ENCODE measurements around the gene FGFR2. TPM values are rescaled to one million over a fixed set of nuclear protein-coding genes. Genes with fewer than 3 reads are reported as not detected.

The FGFR2 gene
- total and polyA plus RNA-seq, 9 of the 15 experiments (the other 6 are each of a cell fraction or from before 2014, with no cell fraction given) = 0.20 TPM; not detected in 8

- WGBS (ENCODE audit: insufficient coverage, low coverage, missing lambda C conversion rate) = 0% methylated on average over 6 of the region's 7 CpGs
These were observed 58.5 kb downstream of the FGFR2 start for GRCh38 chr10:121539786-121540185.

More at GRCh38 chr10:121539786-121540185, 58.5 kb downstream of the FGFR2 start:
- intact Hi-C loops (cut with micrococcal nuclease) = no loop called here
- H3K4me1 ChIP-seq (replicated peaks in 1 of 2; ENCODE audit: control insufficient read depth in 2 of 2, insufficient read depth in 2 of 2, low read length in 2 of 2) = no peaks in the 10 kb centered on the region
- no peak overlapping the region for H3K27ac ChIP-seq (ENCODE audit: extremely low read depth, low read depth, low read length)
- no peak overlapping the region for H2AFZ ChIP-seq (ENCODE audit: low read depth, low read length)
- H3K79me2 ChIP-seq (ENCODE audit: control insufficient read depth, insufficient read depth, low read length) = no peaks in the 10 kb centered on the region
- no peaks in the 10 kb centered on the region; the same call in 1 of the 2 replicates for H4K20me1 ChIP-seq (replicated peaks; ENCODE audit: control insufficient read depth, insufficient read depth, low read length)
- ChIA-PET CTCF (ENCODE audit: low intra/inter-chr PET ratio) (no interaction called here), POLR2A (no interaction called here)
- H3K27me3 ChIP-seq (ENCODE audit: control insufficient read depth in 2 of 2, insufficient read depth in 2 of 2, low read length in 2 of 2) = peaks cover 2 to 12% of the 10 kb centered on the region in 2 experiments; a peak in 3 of 5 replicates
- H3K4me3 ChIP-seq = no peak overlapping the region
- H3K9ac ChIP-seq (ENCODE audit: insufficient read depth in 1 of 2, low read depth in 2 of 2, low read length in 2 of 2) = no peak overlapping the region
- in situ Hi-C loops (cut with MboI) = no loop called here
- no peak overlapping the region for H3K4me2 ChIP-seq (ENCODE audit: insufficient read depth, low read length)
- TF ChIP-seq, protein P1, sequence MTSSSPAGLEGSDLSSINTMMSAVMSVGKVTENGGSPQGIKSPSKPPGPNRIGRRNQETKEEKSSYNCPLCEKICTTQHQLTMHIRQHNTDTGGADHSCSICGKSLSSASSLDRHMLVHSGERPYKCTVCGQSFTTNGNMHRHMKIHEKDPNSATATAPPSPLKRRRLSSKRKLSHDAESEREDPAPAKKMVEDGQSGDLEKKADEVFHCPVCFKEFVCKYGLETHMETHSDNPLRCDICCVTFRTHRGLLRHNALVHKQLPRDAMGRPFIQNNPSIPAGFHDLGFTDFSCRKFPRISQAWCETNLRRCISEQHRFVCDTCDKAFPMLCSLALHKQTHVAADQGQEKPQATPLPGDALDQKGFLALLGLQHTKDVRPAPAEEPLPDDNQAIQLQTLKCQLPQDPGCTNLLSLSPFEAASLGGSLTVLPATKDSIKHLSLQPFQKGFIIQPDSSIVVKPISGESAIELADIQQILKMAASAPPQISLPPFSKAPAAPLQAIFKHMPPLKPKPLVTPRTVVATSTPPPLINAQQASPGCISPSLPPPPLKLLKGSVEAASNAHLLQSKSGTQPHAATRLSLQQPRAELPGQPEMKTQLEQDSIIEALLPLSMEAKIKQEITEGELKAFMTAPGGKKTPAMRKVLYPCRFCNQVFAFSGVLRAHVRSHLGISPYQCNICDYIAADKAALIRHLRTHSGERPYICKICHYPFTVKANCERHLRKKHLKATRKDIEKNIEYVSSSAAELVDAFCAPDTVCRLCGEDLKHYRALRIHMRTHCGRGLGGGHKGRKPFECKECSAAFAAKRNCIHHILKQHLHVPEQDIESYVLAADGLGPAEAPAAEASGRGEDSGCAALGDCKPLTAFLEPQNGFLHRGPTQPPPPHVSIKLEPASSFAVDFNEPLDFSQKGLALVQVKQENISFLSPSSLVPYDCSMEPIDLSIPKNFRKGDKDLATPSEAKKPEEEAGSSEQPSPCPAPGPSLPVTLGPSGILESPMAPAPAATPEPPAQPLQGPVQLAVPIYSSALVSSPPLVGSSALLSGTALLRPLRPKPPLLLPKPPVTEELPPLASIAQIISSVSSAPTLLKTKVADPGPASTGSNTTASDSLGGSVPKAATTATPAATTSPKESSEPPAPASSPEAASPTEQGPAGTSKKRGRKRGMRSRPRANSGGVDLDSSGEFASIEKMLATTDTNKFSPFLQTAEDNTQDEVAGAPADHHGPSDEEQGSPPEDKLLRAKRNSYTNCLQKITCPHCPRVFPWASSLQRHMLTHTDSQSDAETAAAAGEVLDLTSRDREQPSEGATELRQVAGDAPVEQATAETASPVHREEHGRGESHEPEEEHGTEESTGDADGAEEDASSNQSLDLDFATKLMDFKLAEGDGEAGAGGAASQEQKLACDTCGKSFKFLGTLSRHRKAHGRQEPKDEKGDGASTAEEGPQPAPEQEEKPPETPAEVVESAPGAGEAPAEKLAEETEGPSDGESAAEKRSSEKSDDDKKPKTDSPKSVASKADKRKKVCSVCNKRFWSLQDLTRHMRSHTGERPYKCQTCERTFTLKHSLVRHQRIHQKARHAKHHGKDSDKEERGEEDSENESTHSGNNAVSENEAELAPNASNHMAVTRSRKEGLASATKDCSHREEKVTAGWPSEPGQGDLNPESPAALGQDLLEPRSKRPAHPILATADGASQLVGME (CRISPR knock-in tag; IDR thresholded peaks at IDR 0.05) = no peak
- TF ChIP-seq SUPT5H (IDR thresholded peaks at IDR 0.05) = no peak
- H3K36me3 ChIP-seq (ENCODE audit: control insufficient read depth, insufficient read depth, low read length) = no peaks in the 10 kb centered on the region
- no peak for DNase-seq (ENCODE audit: extremely low read depth in 1 of 4, low spot score in 3 of 4)
- FAIRE-seq = no peak
- no peaks in the 10 kb centered on the region for H3K9me3 ChIP-seq (replicated peaks; ENCODE audit: control insufficient read depth, insufficient read depth, low read depth, low read length)
- no TSS peak for BruUV-seq (replicated peaks)
- no peaks in the 10 kb centered on the region for H3K9me1 ChIP-seq (ENCODE audit: control insufficient read depth, insufficient read depth, low read length)
- ATAC-seq = no peak
